Endothelial cell of umbilical vein (primary cell): Measurements from ENCODE around the gene ZBTB43. TPM values are rescaled to one million over a fixed set of nuclear protein-coding genes. Genes with fewer than 3 reads are reported as not detected.

Source experiments
- BruUV-seq: library from RNA; stranded (reverse); fragments of 400-500 nt; replicated peaks from 2 replicates; lab custom pipeline; 2021; lab: Mats Ljungman, UMichigan
- CTCF ChIA-PET: fragments of 300-600, 350-600 bp; sonication (Branson Sonifier 250); formaldehyde crosslinking; loops from one replicate; lab custom pipeline; 2021; ENCODE audit warnings: antibody characterized with exemption, inconsistent platforms; lab: Charles Lee
- POLR2A ChIA-PET: fragments of 300-600, 350-600 bp; sonication (Branson Sonifier 250); formaldehyde crosslinking; loops from one replicate; lab custom pipeline; 2021; ENCODE audit warnings: antibody characterized with exemption, inconsistent platforms; lab: Charles Lee
- DNase-seq: peaks from one replicate; pipeline ENCODE4 v3.0.0-alpha.2; 2011; ENCODE audit warnings: low read depth, low spot score
- FAIRE-seq: peaks from 2 replicates; lab custom pipeline; 2011; peaks lifted over from hg19 to GRCh38; lab: Jason Lieb, UNC
- H2AFZ ChIP-seq: 2 replicates; pipeline ENCODE4 v1.6.0; 2012; ENCODE audit warnings: low read depth, low read length, control low read depth, inconsistent platforms
- H3K27ac ChIP-seq: 2 replicates; pipeline ENCODE4 v1.5.1; 2011; ENCODE audit warnings: low read depth, mild to moderate bottlenecking, control low read depth, low read length, moderate library complexity; ENCODE audit not compliant: insufficient read depth
- H3K27me3 ChIP-seq, 2 experiments: 2 replicates each; pipeline versions ENCODE4 v1.6.0 to v1.6.1; 2011; ENCODE audit warnings: low read length in 2 of 2, mixed read lengths in 1 of 2; ENCODE audit not compliant: control insufficient read depth in 2 of 2, insufficient read depth in 2 of 2
- H3K36me3 ChIP-seq, 2 experiments: 2 replicates in 1 of 2; 3 replicates in 1 of 2; pipeline ENCODE4 v1.5.1; 2011; ENCODE audit warnings: low read length in 2 of 2, mild to moderate bottlenecking in 1 of 2, moderate library complexity in 1 of 2; ENCODE audit not compliant: control insufficient read depth in 2 of 2, insufficient read depth in 2 of 2; ENCODE audit errors: extremely low read depth in 1 of 2
- H3K4me1 ChIP-seq: 3 replicates; pipeline ENCODE4 v1.5.1; 2011; ENCODE audit warnings: mild to moderate bottlenecking, low read length; ENCODE audit not compliant: control insufficient read depth, insufficient read depth; ENCODE audit errors: extremely low read depth
- H3K4me2 ChIP-seq: 2 replicates; pipeline ENCODE4 v1.6.1; 2011; ENCODE audit warnings: low read length, control low read depth, mixed read lengths; ENCODE audit not compliant: insufficient read depth
- H3K4me3 ChIP-seq, 3 experiments: fragments of 200-600 bp in 1 of 3; sonication (generic), shearing (Covaris generic) in 1 of 3; replicated peaks in 1 of 3; 2 replicates each; pipeline ENCODE4 v1.5.1; 2011 to 2016; ENCODE audit warnings: control low read depth in 3 of 3, low read length in 3 of 3, mild to moderate bottlenecking in 2 of 3, inconsistent platforms in 1 of 3, low read depth in 1 of 3, moderate library complexity in 1 of 3; ENCODE audit not compliant: insufficient read depth in 1 of 3
- H3K79me2 ChIP-seq: 2 replicates; pipeline ENCODE4 v1.6.0; 2012; ENCODE audit warnings: low read length, inconsistent platforms; ENCODE audit not compliant: control insufficient read depth, insufficient read depth
- H3K9ac ChIP-seq: replicated peaks from 2 replicates; pipeline ENCODE3; 2011; ENCODE audit warnings: low read length, control low read depth; ENCODE audit not compliant: insufficient read depth; ENCODE audit errors: extremely low read depth
- H3K9me1 ChIP-seq: replicated peaks from 3 replicates; pipeline ENCODE4 v1.6.0; 2011; ENCODE audit warnings: mild to moderate bottlenecking, low read length; ENCODE audit not compliant: control insufficient read depth, insufficient read depth; ENCODE audit errors: extremely low read depth
- H3K9me3 ChIP-seq: replicated peaks from 2 replicates; pipeline ENCODE4 v1.5.1; 2012; ENCODE audit warnings: low read length, inconsistent platforms; ENCODE audit not compliant: control insufficient read depth, insufficient read depth
- H4K20me1 ChIP-seq: replicated peaks from 2 replicates; pipeline ENCODE3; 2011; ENCODE audit warnings: mild to moderate bottlenecking, low read length; ENCODE audit not compliant: control insufficient read depth, insufficient read depth; ENCODE audit errors: extremely low read depth
- FOS ChIP-seq: IDR thresholded peaks from 2 replicates; pipeline ENCODE4 v1.6.1; 2011; ENCODE audit warnings: mild to moderate bottlenecking, low read length, moderate library complexity, borderline replicate concordance; ENCODE audit not compliant: insufficient read depth
- GATA2 ChIP-seq: IDR thresholded peaks from 2 replicates; pipeline ENCODE4 v1.7.0; 2011; ENCODE audit warnings: low read depth, mild to moderate bottlenecking, moderate library complexity, mixed read lengths, low read length; ENCODE audit not compliant: insufficient read length, insufficient read depth
- JUN ChIP-seq: IDR thresholded peaks from 2 replicates; pipeline ENCODE4 v1.6.1; 2011; ENCODE audit warnings: borderline replicate concordance, low read depth; ENCODE audit not compliant: insufficient read length, insufficient read depth
- MYC ChIP-seq: IDR thresholded peaks from one replicate; pipeline ENCODE4 v1.6.1; 2011; ENCODE audit warnings: mild to moderate bottlenecking, low read depth, low read length
- POLR2A ChIP-seq: IDR thresholded peaks from 2 replicates; pipeline ENCODE4 v1.6.1; 2012; ENCODE audit warnings: low read depth, mild to moderate bottlenecking, control low read depth, low read length
- POLR2AphosphoS5 ChIP-seq: IDR thresholded peaks from 2 replicates; pipeline ENCODE4 v1.6.1; 2012; ENCODE audit warnings: low read depth, mild to moderate bottlenecking, control low read depth, low read length, moderate library complexity; ENCODE audit not compliant: insufficient read depth
- dilution Hi-C: fragments of 300-500 bp; cut with MboI; formaldehyde crosslinking; loops from one replicate; pipeline ENCODE4 v1.15.0; 2019; ENCODE audit warnings: low sequenced_read_pairs; ENCODE audit not compliant: extremely low pct_ligation_motif_present
- intact Hi-C: fragments of 100-400 bp; cut with micrococcal nuclease; formaldehyde crosslinking; loops from one replicate; pipeline ENCODE4 v1.10.0; 2022
- polyA plus RNA-seq, 4 experiments: library from polyadenylated mRNA; depleted of rRNA in 3 of 4; stranded (reverse) in 3 of 4; unstranded in 1 of 4; fragments of >200 nt; gene quantifications; 2 replicates each; pipeline versions ENCODE4 v1.2.1 to v1.2.3, GENCODE V29; 2011 to 2012; ENCODE audit warnings: missing spikeins in 1 of 4
- total RNA-seq: library from RNA; stranded (reverse); gene quantifications from 2 replicates; pipeline ENCODE4 v1.2.3, GENCODE V29; 2021
- TF ChIP-seq, protein P1 (sequence below): IDR thresholded peaks from 2 replicates; pipeline ENCODE4 v1.6.1; 2011; ENCODE audit not compliant: insufficient read depth, insufficient read length
- TF ChIP-seq, protein P2 (sequence below), 2 donors: IDR thresholded peaks; 1 replicate in 1 of 2; 2 replicates in 1 of 2; pipeline ENCODE4 v1.5.1; 2011; ENCODE audit warnings: low read length in 2 of 2, mild to moderate bottlenecking in 2 of 2, moderate library complexity in 2 of 2, control low read depth in 1 of 2, inconsistent platforms in 1 of 2, low read depth in 1 of 2; ENCODE audit not compliant: insufficient read depth in 1 of 2; ENCODE audit errors: extremely low read depth in 1 of 2

The ZBTB43 gene
- total and polyA plus RNA-seq, 2 donors (not counting 3 experiments of a cell fraction or from before 2014, with no cell fraction given), result 3.2 to 9.0 TPM

DNA sequence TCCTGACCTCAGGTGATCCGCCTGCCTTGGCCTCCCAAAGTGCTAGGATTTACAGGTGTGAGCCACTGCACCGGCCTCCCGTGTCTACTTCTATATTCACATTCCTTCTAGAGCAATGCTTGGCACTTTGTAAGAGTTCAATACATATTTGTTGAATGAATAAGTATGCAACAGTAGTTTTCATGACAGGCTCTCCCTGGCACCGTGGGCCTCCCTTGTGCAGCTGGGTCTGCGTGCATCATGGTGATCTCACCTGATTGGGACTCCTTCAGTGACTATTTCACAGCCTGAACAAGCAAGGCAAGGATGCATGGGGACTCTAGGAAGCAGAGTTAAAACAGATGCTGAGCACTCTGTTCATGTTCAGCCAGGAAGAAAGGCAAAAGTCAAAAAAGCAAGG lies 48.8 kb downstream of the ZBTB43 start:
- FAIRE-seq (no peak), DNase-seq (no peak)
- H2AFZ ChIP-seq, result no peak overlapping the region
- dilution Hi-C loops, result no loop called here
- H3K9me1 ChIP-seq, result no peaks in the 10 kb centered on the region
- H3K79me2 ChIP-seq, result no peaks in the 10 kb centered on the region
- no TSS peak for BruUV-seq
- ChIA-PET POLR2A (no interaction called here), CTCF (no interaction called here)
- H3K4me2 ChIP-seq, result no peak overlapping the region
- H3K4me3 ChIP-seq, result no peak overlapping the region
- intact Hi-C loops, result no loop called here
- TF ChIP-seq, protein P1, sequence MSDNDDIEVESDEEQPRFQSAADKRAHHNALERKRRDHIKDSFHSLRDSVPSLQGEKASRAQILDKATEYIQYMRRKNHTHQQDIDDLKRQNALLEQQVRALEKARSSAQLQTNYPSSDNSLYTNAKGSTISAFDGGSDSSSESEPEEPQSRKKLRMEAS, result no peak
- TF ChIP-seq GATA2, result no peak
- TF ChIP-seq POLR2A, result no peak
- TF ChIP-seq MYC, result no peak
- TF ChIP-seq JUN, result no peak
- TF ChIP-seq FOS, result no peak
- TF ChIP-seq, protein P2, sequence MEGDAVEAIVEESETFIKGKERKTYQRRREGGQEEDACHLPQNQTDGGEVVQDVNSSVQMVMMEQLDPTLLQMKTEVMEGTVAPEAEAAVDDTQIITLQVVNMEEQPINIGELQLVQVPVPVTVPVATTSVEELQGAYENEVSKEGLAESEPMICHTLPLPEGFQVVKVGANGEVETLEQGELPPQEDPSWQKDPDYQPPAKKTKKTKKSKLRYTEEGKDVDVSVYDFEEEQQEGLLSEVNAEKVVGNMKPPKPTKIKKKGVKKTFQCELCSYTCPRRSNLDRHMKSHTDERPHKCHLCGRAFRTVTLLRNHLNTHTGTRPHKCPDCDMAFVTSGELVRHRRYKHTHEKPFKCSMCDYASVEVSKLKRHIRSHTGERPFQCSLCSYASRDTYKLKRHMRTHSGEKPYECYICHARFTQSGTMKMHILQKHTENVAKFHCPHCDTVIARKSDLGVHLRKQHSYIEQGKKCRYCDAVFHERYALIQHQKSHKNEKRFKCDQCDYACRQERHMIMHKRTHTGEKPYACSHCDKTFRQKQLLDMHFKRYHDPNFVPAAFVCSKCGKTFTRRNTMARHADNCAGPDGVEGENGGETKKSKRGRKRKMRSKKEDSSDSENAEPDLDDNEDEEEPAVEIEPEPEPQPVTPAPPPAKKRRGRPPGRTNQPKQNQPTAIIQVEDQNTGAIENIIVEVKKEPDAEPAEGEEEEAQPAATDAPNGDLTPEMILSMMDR (IDR thresholded peaks at IDR 0.05; ENCODE audit: extremely low read depth in 1 of 2, insufficient read depth in 1 of 2, low read depth in 1 of 2, low read length in 2 of 2), result no peak
- no peak for TF ChIP-seq POLR2AphosphoS5
- H3K27ac ChIP-seq, result no peak overlapping the region
- H3K36me3 ChIP-seq, result no peaks in the 10 kb centered on the region
- H4K20me1 ChIP-seq, result no peaks in the 10 kb centered on the region
- no peak overlapping the region for H3K9ac ChIP-seq
- H3K27me3 ChIP-seq, result peaks cover 41 to 45% of the 10 kb centered on the region in 2 experiments
- H3K4me1 ChIP-seq, result no peaks in the 10 kb centered on the region
- no peaks in the 10 kb centered on the region for H3K9me3 ChIP-seq
